ENCODE results near the gene ZBTB45. TPM values are rescaled to one million over a fixed set of nuclear protein-coding genes. Genes with fewer than 3 reads are reported as not detected.
A peak's percentile ranks its signal among the peaks of the same experiment; 100 is the strongest.

The ZBTB45 gene
- total and polyA plus RNA-seq, 7 donors = 6.2 to 13.0 (median 9.8) TPM

DNA sequence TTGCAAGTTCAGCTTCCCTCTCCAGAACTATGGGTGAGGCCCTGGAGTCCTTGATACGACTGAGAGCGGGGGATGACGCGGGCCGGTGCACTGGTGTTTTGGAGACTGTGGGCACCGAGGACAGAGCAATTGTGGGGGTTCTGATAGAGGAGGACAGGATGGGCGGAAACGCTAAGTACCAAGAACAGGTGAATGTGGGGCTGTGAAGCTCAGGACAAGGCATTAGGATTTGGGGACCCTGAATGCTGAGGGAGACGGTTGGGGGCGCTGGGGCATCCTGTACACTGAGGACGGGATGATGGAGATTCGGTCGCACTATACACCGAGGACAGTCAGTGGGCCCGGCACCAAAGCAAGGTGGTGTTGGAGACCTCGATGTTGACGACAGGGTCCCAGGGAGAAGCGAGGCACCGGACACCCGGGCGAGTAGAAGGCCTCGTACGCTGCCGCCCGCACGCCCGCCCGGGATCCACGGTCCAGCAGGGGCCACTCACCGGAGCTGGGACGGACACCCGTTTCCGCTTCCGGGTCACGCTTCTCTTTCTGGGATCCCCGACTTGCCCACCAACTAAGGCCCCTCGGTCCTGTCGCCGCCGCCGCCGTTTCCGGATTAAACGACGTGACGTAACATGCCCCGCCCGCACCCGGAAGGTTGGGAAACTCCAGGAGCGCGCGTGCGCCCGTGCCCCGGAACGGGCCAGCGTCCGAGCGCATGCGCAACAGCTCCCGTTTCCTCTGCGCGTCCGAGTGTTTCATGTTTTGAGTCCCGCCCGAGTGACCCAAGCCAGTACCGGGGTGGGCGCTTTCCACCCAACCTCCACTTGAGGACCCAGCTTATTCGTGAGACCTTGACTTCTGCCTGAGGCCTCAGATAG is 35.1 kb upstream of the ZBTB45 start, which contains the start of gene CHMP2A:
CHMP2A (minus strand) TSS at position 612 of the 875 bp plus-strand sequence. CDS start 893 bp downstream, outside the sequence.
- TF ChIP-seq, protein P1, sequence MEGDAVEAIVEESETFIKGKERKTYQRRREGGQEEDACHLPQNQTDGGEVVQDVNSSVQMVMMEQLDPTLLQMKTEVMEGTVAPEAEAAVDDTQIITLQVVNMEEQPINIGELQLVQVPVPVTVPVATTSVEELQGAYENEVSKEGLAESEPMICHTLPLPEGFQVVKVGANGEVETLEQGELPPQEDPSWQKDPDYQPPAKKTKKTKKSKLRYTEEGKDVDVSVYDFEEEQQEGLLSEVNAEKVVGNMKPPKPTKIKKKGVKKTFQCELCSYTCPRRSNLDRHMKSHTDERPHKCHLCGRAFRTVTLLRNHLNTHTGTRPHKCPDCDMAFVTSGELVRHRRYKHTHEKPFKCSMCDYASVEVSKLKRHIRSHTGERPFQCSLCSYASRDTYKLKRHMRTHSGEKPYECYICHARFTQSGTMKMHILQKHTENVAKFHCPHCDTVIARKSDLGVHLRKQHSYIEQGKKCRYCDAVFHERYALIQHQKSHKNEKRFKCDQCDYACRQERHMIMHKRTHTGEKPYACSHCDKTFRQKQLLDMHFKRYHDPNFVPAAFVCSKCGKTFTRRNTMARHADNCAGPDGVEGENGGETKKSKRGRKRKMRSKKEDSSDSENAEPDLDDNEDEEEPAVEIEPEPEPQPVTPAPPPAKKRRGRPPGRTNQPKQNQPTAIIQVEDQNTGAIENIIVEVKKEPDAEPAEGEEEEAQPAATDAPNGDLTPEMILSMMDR (IDR thresholded peaks at IDR 0.05) = no peak
- DNase-seq (peak; percentile 99 to 100), ATAC-seq (peak; percentile 59 to 66 (median 61))
- Histone ChIP-seq H3K4me1 (peaks cover 31% of the 10 kb centered on the region), H3K9me3 (no peaks in the 10 kb centered on the region), H3K4me3 (peak within 1 kb of the TSS; percentile 74), H3K36me3 (ENCODE audit: insufficient read depth in 1 of 2, low read depth in 1 of 2) (peaks cover 4 to 57% of the 10 kb centered on the region in 2 donors), H3K27ac (peak within 1 kb of the TSS; percentile 97), H3K27me3 (ENCODE audit: insufficient read depth in 3 of 3, low read length in 2 of 3) (no peaks in the 10 kb centered on the region)
- WGBS, 3 donors = 0 to 1% (median 1%) methylated on average over 49 to 69 of the region's 69 CpGs
- intact Hi-C loops (cut with DNase I) = no loop called here

DNA sequence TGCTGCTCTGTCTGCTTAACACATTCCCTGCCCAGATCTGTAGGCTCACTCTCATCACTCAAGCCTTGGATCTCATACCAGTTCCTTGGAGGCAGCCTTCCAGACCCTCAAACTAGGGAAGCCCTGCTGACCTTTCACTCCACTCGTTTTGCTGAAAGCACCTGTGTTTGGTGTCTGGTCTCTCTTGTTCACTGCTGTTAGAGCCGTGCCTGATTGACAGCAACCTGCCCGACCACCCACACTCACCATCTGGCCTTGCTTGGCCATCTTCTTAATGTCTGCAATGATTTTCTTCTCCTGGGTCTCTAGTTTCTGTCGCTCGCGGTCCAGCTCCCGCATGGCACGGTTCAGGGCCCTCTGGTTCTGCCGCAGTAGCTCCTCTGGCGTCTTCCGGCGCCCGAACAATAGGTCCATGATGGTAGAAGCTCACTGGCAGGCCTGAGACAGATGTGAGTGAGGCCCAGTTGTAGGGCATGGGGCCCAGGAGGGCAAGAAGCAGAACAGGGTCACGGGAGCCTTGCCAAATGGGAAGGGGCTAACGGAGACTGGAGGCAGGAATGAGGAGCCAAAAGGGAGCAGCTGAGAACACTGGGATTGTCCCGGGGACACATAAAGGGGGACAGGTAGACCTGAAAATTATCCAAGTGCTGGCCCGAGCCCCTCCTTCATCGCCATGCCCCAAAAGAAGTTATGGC is 34.3 kb upstream of the ZBTB45 start:
- intact Hi-C loops (cut with DNase I) = no loop called here

DNA sequence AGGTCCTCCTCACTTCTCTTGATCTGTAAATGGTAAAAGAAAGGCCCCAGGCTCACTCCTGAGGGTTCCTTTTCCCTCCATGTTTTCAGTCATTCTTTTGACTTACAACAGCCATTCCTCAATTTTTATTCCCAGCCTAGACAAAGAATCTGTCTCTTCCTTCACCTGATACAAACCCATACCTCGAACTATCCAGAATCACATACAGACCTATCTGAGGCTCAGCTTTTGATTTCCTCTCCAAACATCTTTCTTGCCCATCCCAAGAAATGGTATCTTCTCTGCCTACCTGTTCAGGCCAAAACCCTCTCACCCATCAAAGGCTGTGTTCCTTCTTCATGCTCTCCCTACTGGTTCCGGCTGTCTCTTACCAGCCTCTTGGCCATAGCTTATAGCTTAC is 33.0 kb upstream of the ZBTB45 start:
- WGBS, 3 donors = 86 to 89% (median 89%) methylated on average over 2 of the region's 2 CpGs
- DNase-seq (no peak), ATAC-seq (no peak)
- no peaks in the 10 kb centered on the region for H3K9me3 ChIP-seq
- H3K27me3 ChIP-seq (ENCODE audit: insufficient read depth in 3 of 3, low read length in 2 of 3) = no peaks in the 10 kb centered on the region
- peaks cover 18 to 78% of the 10 kb centered on the region in 2 donors for H3K36me3 ChIP-seq (ENCODE audit: insufficient read depth in 1 of 2, low read depth in 1 of 2)
- H3K4me3 ChIP-seq = no peak overlapping the region
- intact Hi-C loops (cut with DNase I) = no loop called here
- TF ChIP-seq, protein P1 (IDR thresholded peaks at IDR 0.05) = no peak
- H3K4me1 ChIP-seq = peaks cover 31% of the 10 kb centered on the region
- no peak overlapping the region for H3K27ac ChIP-seq

More for the DNA sequence above, 34.3 kb upstream of the ZBTB45 start:
- no peaks in the 10 kb centered on the region for H3K27me3 ChIP-seq (ENCODE audit: insufficient read depth in 3 of 3, low read length in 2 of 3)
- 21 to 24% (median 23%) methylated on average over 18 of the region's 18 CpGs for WGBS, 3 donors
- H3K9me3 ChIP-seq = no peaks in the 10 kb centered on the region
- H3K36me3 ChIP-seq (ENCODE audit: insufficient read depth in 1 of 2, low read depth in 1 of 2) = peaks cover 11 to 65% of the 10 kb centered on the region in 2 donors
- ATAC-seq = no peak
- H3K4me3 ChIP-seq = peak overlapping the region; percentile 74
- H3K4me1 ChIP-seq = peaks cover 31% of the 10 kb centered on the region
- TF ChIP-seq, protein P1 (IDR thresholded peaks at IDR 0.05) = no peak
- peak in 1 of 2 donors; percentile 47 for DNase-seq
- H3K27ac ChIP-seq = peak overlapping the region; percentile 97

DNA sequence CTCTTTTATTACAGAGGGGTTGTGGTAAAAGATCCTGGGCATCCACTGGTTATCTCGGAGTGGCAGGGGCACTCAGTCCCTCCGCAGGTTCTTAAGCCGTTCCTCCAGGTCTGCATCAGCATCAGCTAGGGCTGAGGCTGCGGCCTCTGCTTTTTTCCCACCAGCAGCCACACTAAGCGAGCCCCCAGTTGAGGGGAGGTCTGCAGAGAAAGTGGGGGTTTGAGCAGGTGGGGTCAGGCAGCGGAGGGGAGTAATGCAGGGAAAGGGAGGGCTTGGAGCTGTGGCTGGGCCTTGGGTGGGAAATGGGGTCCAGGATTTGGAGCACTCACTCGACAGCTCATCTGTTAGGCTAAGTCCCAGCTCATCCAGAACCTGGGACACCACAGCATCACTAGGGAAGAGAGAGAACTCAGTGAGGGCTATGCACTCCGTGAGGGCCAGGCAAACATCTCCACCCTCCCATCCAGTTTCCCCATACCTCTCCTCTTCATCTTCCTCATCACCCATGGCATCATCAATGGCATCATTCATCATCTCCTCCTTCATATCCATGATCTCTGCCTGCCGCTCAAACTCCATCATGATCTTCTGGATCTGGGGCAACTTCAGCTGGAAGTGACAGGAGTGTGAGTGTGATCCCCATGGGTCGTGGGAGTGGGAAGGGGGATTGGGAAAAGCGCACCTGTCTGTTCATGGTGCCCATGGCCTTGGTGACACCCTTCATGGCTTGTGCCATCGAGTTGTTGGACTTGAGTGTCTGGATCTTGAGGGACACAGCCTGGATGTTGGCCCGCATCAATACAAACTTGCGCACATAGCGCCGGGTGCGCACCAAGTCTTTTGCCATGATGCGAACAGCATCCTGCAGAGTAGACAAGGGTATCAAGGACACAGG is 32.2 kb upstream of the ZBTB45 start:
- H3K4me1 ChIP-seq = peaks cover 34% of the 10 kb centered on the region
- WGBS, 3 donors = 88 to 93% (median 90%) methylated on average over 18 of the region's 18 CpGs

More for the DNA sequence above, 32.2 kb upstream of the ZBTB45 start:
- Histone ChIP-seq H3K27ac (no peak overlapping the region), H3K9me3 (no peaks in the 10 kb centered on the region), H3K36me3 (ENCODE audit: insufficient read depth in 1 of 2, low read depth in 1 of 2) (peaks cover 18 to 84% of the 10 kb centered on the region in 2 donors), H3K4me3 (no peak overlapping the region), H3K27me3 (ENCODE audit: insufficient read depth in 3 of 3, low read length in 2 of 3) (no peaks in the 10 kb centered on the region)
- DNase-seq (no peak), ATAC-seq (no peak)
- intact Hi-C loops (cut with DNase I) = no loop called here
- TF ChIP-seq, protein P1 (IDR thresholded peaks at IDR 0.05) = no peak
